HG02840 (cell line): Measurements from ENCODE around the gene RTN4RL1.

Experiments
- ATAC-seq: cut with Tn5 transposase; IDR thresholded peaks from one replicate; pipeline ENCODE4 v1.9.1; 2021; ENCODE audit warnings: mild to moderate bottlenecking, moderate library complexity, moderate number of reproducible peaks; ENCODE audit not compliant: unreplicated experiment, low FRiP score

Gene RTN4RL1

GRCh38 chr17:2060385-2060658 is 35.2 kb upstream of the RTN4RL1 start:
- no peak for ATAC-seq

- ATAC-seq = no peak
These were observed 34.6 kb upstream of the RTN4RL1 start for GRCh38 chr17:2059547-2060384.

- no peak for ATAC-seq
These were observed 33.7 kb upstream of the RTN4RL1 start for GRCh38 chr17:2058586-2059546.

DNA sequence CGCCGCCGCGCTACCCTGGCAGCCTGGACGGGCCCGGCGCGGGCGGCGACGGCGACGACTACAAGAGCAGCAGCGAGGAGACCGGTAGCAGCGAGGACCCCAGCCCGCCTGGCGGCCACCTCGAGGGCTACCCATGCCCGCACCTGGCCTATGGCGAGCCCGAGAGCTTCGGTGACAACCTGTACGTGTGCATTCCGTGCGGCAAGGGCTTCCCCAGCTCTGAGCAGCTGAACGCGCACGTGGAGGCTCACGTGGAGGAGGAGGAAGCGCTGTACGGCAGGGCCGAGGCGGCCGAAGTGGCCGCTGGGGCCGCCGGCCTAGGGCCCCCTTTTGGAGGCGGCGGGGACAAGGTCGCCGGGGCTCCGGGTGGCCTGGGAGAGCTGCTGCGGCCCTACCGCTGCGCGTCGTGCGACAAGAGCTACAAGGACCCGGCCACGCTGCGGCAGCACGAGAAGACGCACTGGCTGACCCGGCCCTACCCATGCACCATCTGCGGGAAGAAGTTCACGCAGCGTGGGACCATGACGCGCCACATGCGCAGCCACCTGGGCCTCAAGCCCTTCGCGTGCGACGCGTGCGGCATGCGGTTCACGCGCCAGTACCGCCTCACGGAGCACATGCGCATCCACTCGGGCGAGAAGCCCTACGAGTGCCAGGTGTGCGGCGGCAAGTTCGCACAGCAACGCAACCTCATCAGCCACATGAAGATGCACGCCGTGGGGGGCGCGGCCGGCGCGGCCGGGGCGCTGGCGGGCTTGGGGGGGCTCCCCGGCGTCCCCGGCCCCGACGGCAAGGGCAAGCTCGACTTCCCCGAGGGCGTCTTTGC is 32.8 kb upstream of the RTN4RL1 start:
- no peak for ATAC-seq

GRCh38 chr17:2057175-2057759 is 32.1 kb upstream of the RTN4RL1 start:
- ATAC-seq = no peak

- no peak for ATAC-seq
These were observed 31.4 kb upstream of the RTN4RL1 start for GRCh38 chr17:2056206-2057174.

DNA sequence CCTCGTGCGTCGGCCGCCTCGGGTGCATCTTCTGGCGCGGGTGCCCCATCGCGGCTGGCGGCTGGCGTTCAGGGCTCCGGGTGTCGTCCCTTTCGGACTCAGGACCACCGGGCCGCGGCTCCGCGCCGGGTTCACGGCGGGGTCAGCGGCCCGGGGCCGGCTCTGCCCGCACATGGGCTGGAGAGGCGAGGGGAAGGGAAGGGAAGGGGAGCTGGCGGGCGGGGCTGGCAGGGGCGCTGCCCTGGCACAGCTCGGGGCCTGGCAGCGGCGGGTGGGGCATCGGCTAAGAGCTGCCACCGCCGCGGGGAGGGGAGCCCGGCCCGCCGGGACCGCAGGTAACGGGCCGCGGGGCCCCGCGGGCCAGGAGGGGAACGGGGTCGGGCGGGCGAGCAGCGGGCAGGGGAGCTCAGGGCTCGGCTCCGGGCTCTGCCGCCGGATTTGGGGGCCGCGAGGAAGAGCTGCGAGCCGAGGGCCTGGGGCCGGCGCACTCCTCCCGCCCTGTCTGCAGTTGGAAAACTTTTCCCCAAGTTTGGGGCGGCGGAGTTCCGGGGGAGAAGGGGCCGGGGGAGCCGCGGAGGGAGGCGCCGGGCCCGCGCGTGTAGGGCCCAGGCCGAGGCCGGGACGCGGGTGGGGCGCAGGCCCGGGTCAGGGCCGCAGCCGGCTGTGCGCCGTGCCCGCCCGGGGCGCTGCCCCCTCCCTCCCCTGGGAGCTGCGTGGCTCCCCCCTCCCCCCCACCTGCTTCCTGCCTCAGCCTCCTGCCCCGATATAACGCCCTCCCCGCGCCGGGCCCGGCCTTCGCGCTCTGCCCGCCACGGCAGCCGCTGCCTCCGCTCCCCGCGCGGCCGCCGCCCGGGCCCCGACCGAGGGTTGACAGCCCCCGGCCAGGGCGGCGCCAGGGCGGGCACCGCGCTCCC is 30.4 kb upstream of the RTN4RL1 start:
- no peak for ATAC-seq

DNA sequence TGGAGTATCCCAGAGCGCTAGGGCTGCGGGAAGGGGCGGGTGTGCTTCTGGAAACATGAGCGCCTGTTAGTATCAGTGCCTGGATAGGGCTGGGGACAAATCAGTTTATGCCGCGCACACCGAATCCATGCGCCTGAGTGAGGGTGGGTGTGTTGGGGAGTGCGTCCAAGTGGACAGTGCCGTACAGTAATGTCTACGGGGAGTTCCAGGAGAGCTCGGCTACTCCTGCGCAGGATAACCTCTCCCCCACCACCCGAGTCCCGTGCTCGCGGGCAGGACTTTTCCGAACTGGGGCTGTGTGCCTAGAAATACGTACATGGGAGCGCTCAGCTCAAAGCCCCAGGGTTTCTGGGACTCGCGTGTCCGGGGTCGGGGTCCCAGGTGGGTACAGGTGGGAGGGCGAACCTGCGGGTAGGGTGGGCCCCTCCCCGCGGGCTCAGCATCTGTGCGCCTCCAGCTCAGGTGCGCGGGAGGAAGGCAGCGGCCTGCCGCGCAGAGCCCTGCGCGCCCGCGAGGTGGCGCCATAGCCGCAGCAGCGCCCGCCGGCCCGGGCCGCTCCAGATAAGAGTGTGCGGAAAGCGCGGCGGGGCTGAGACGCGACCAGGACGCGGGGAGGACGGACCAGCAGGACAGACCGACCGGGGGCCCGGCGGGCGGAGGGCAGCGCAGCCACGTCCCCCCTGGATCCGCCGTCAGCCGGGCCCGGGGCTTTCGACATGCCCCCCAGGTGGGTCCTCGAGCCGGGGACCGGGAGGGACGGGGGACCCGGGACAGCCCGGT is 29.6 kb upstream of the RTN4RL1 start, which contains the start of gene HIC1:
TSS of gene HIC1 (plus strand) at position 592 of the 780 bp plus-strand sequence. CDS start 1,588 bp downstream, outside the sequence.
- ATAC-seq = no peak

DNA sequence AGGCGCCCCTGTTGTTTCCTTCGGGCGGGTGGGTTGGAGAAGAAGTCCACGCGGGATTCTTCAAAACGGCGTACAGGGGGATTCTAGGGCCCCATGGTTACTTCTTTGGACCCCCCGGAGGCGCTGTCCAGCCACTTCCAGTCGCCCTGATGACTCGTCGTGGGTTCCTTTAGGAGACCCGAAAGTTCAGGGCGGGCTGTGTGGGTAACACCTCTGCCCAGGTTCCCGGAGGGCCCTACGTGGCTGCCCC is 29.1 kb upstream of the RTN4RL1 start:
- ATAC-seq = no peak

DNA sequence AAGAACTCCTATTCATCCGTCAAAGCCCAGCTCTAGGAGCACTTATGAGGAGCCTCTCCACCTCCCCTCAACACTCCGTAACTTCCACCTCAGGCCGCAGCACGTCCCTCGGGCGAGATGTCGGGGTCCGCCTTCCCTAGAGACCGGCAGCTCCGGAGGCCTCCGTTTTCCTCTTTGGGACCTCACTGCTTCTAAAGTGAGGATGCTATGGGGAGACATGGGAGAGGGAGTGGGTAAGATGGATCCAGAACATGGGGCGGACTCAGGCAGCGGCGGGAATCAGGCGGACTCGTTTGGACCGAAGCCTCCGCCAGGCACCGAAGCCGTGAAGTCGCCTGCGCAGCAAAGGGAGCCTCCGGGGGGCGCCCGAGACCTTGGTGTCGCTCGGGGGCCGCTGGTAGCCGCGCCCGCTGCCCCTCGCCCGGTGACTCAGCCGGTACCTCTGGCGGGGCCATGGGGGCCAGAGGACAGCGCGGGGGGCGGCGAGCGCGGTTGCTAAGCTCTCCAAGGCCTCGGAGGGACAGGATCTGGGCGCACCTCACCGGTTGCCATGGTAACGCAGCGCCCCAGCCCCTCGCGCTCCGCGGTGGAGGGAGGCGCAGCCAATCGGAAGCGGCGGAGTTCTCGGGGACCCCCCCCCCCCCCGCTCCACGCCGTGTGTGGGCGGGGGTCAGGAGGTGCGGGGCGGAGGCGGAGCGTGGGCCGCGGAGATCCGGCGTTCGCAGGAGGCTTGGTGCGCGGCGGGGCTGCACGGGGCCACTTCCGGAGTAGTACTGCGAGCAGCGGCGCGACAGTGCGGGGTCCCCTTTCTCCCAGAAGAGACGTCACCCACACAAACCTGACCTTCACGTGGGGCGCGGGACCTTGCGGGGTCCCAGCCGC is 28.5 kb upstream of the RTN4RL1 start:
- ATAC-seq = no peak

GRCh38 chr17:2051933-2052559 is 26.9 kb upstream of the RTN4RL1 start:
- no peak for ATAC-seq

- ATAC-seq = no peak
These were observed 26.2 kb upstream of the RTN4RL1 start for GRCh38 chr17:2051061-2051932.

DNA sequence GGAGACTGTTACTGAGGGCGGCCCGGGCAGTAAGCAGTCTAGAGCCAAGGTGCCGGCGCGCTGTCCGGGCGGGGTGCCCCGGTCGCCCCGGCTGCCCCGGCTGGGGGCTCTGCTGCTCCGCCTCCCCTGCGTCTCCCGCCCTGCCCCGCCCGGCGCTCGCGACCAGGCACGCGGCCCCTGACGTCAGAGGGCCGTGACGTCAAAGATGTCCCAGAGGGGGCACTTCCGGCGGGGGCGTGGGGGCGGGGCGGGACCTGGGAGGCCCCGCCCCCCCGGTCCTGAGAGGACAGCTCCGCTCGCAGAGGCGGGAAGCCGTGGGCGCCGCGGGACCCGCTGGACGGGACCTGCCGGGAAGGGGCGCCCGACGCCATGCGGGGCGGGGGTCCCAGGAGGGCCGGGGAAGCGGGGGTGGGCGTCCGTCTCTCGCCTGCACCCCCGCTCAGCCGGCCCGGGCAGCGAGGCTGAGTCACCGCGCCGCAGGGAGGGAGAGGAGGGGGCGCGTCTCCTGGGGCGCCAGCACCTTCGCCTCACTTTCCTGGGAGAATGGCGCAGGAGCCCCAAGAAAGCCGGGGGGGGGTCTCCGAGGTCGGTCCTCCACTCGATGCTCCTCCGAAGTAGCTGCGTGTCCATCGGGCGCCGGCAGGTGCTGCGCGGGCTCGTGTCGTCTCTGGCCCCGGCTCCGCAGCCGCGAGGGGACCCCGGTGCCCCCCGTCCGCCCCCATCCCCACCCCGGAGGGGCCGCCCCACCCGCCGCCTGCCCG is 25.3 kb upstream of the RTN4RL1 start:
- peak; percentile 27 for ATAC-seq
